HG03196 (cell line): ENCODE data around the gene TEX19.
"Not testable (repeated sequence)": the region's sequence is repeated elsewhere in the genome, so short reads cannot be mapped to it uniquely, and the experiment has no call there.

Experiments used
- ATAC-seq: cut with Tn5 transposase; IDR thresholded peaks from one replicate; pipeline ENCODE4 v1.9.1; 2021; ENCODE audit not compliant: unreplicated experiment

TEX19 gene

DNA sequence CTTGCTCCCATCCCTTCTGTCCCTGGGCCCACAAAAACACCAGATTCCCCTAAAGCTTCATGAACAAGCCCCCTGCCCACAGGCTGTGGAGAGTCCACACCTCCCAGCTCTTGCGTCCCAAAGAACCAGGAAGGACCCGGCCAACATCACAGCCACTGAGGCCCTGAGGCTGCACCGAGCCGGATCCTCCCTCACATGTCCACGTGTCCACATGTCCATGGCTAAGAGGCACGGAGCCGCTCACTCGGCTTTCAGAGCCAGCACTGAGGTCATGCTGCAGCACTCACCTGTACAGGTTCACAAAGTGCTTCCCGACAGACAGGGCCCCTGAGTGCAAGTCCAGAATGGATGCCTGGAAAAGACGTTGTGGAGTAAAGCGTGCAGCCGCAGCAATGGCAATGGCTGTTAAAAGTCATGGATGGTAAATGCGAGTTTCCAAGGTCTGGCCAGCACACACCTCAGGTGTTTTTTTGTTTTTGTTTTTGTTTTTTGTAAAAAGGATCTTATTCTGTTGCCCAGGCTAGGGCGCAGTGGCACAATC lies 47.2 kb downstream of the TEX19 start:
- no peak for ATAC-seq

DNA sequence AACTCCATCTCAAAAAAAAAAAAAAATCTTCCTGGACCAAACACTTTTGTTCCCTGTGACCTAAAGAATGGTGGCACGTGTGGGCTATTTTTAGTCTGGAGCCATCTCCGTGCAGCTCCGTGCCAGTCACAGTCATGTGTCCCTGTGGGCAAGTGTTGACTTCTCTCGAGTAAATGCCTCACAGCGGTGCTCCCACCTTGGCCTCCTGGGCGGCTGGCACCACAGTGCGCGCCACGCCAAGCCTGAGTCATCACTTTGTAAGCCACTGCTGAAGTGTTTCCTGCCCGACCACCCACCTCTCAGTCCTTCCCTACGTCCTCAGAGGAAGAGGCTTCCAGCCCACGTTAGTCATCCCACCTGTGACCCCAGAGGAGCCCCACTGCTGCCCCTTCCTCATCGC lies 48.2 kb downstream of the TEX19 start:
- ATAC-seq = no peak

DNA sequence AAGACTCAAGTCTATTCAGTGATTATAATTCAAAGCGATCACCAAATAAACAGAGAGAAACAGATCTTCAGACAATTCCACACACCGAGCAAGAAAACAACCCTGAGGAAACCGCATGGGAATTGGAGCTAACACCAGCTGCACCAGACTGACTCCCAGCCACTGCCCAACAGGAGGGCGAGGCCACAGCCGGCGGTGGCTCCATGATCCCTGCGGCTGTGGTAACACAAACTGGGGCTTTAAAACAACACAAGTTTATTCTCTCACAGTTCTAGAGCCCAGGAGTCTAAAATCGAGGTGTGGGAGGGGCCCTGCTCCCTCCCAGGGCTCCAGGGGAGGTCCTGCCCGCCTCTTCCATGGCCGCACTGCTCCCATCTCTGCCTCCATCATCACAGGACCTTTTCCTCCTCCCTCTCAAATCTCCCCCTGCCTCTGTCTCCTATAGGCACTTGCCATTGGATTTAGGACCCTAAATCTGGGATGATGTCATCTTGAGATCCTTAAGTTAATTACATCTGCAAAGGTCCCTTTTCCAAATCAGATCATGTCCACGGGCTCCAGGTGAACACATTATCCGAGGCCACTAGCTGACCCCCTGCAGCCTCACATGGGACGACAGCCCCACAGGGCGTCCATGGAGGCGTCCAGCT lies 49.4 kb downstream of the TEX19 start:
- ATAC-seq = no peak

DNA sequence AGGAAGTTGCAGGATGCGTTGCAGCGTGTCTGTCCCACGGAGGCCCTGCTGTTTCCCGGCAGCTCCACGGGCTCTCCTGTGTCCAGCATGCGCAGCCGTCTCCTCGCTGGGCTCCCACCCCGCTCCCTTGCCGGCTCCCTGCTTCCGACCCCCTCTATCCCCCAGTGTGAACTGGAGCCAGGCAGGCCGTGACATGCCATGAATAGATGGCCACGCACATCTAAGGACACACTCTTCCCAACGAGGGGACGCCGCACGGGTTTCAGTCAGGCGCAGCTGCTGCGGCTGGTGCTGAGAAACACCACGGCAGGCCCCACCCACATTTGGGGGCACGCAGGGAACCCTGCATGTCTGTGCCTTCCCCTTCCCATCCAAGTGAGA lies 49.9 kb downstream of the TEX19 start:
- ATAC-seq = no peak

DNA sequence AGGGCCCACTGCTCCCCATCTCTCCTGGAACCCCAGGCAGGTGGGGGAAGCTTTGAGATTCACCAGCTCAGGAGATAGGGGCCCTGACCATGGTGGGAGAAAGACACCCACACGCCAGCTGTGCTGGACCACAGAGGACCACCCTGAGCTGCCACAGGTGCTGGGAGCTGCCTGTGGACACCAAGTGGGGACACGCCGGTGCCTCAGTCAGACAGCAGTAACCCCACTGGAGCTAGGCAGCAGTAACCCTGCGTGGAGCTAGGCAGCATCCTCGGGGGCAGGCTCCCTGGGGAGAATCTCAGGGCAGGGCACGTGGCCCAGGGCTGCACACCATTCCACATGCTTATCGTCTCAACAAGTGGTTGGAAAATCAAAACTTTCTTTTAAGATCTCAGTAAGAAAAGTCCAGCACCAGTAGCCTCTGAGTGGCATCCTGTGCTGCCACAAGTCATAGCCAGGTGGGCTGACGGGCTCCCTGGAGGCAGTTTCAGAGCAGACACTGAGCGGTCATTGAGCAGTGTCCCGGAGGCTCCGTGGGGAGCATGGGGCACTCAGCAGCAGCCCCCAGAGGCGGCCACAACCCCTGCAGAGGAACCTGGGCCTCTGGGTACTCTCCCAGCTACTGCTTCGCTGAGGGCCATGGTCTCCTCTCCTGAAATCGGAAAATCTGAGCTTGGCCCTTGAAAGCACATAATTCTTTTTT lies 51.1 kb downstream of the TEX19 start:
- no peak for ATAC-seq

DNA sequence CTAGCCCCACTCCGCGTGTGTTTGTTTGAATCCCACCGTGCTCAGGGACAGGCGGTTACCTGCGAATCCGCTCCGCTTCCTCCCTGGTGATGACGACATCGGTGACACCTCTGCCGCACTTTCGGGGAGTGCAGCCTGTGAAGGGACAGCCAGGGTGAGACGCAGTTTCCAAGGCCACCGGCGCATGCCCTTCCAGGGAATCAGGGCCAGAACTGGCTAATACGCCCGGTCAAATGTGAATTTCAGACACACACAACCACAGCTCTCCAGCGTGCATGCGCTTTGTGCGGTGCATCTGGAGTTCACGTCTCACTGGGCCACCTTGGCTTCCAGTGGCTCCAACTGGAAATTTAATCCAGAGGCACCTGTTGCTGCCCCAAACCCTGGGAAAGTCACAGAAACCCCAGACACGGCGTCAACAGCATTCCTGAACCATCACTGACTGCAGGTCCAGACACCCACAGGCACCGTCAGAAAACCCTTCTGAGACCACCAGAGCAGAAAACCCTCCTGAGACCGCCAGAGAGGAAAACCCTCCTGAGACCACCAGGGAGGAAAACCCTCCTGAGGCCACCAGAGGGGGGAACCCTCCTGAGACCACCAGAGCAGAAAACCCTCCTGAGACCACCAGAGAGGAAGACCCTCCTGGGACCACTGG lies 52.5 kb downstream of the TEX19 start:
- ATAC-seq = no peak

DNA sequence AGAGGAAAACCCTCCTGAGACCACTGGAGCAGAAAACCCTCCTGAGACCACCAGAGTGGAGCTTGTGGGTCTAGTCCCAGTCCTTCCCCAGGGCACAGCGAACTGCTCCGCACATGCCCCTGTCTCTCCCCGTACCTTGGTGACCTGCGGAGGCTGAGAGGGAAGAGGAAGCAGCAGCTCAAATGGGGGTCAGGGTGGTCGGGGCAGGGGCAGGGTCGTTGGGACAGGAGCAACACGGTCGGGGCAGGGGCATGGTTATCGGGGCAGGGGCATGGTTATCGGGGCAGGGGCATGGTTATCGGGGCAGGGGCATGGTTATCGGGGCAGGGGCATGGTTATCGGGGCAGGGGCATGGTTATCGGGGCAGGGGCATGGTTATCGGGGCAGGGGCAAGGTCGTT lies 53.0 kb downstream of the TEX19 start:
- not testable (repeated sequence) for ATAC-seq

DNA sequence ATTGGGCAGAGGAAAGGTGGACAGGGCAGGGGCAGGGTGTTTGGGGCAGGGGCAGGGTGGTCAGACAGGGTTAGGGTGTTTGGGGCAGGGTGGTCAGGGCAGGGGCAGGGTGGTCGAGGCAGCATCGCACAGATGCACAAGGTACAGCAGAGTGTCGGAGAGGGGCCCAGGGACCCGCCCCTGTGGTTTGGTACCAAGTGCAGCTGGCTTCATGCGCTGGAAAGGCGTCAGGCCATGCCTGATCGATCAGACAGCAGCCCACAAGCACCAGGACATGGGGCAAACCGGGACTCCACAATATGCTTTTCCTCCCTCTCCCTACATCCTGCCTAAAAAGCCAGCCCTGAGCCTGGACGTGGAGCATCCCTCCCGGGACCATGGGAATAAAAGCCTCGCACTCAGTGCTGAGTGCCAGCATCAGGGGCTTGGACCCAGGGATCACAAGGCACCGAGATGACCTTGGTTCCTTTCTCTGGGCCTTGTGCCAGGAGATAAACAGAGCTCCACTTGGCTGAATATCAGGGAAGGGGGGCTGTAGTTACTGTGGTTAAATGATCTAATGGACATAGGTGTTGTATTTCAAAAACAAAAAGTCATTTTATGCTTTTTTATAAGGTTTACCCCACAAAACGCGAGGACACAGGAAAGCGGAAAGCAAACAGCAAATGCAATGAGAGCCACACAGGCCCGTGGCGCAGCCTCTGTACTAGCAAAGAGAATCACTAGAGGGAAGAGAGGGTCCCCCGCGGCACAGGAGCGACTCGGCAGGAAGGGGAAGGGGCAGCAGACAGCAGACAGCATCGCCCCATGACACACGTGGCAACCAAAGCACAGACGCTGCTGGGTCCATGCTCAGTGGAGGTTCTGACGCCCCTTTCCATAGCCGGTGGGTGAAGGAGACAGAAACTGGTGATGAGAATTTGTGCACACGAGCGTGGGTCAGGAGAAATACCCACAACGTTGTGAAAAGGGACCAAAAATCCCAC lies 53.8 kb downstream of the TEX19 start:
- ATAC-seq = no peak
